ENCODE measurements around the gene MOB3A.

DNA sequence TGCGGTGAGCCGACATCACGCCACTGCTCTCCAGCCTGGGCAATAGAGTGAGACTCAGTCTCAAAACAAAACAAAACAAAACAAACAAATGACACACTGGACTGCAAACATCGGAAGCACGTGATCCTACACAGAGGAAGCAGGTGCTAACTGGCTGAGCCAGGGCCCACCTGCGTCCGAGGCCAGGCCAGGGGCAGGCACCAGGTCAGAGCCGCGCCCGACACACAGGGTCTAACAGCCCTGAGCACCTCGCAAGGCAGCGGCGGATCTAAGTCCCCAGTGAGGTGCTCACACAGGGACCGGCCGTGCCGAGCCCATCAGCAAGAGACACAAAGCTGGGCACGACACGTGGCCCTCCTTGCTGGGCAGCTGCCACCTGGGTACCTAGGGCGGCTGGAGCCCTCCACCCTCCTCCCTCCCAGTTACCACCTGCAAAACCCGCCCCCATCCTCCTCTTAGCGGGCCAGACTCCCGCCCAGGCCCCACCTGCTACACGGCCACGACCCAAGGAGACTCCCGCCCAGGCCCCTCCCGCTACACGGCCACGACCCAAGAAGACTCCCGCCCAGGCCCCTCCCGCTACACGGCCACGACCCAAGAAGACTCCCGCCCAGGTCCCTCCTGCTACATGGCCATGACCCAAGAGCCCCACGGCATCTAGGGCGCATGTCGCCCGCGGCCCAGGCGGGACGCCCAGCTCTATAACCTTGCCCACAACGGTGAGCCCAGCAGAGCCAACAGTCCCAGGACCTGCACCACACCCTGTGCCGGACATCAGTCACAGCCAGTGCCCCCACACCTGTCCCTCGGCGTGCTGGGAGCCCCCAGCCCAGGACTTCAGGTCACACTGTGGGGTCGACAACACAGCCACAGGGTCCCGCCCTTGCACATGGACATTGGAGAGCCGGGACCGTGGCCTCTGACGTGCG lies 39.6 kb upstream of the MOB3A start:
- TF ChIP-seq, protein P1, sequence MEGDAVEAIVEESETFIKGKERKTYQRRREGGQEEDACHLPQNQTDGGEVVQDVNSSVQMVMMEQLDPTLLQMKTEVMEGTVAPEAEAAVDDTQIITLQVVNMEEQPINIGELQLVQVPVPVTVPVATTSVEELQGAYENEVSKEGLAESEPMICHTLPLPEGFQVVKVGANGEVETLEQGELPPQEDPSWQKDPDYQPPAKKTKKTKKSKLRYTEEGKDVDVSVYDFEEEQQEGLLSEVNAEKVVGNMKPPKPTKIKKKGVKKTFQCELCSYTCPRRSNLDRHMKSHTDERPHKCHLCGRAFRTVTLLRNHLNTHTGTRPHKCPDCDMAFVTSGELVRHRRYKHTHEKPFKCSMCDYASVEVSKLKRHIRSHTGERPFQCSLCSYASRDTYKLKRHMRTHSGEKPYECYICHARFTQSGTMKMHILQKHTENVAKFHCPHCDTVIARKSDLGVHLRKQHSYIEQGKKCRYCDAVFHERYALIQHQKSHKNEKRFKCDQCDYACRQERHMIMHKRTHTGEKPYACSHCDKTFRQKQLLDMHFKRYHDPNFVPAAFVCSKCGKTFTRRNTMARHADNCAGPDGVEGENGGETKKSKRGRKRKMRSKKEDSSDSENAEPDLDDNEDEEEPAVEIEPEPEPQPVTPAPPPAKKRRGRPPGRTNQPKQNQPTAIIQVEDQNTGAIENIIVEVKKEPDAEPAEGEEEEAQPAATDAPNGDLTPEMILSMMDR (IDR thresholded peaks at IDR 0.05 in 4 of 5, conservative IDR thresholded peaks at IDR 0.05 in 1 of 5): no peak
- no peak for TF ChIP-seq POLR2A (IDR thresholded peaks at IDR 0.05)
